ENCODE data around the gene ZC3H8.

DNA sequence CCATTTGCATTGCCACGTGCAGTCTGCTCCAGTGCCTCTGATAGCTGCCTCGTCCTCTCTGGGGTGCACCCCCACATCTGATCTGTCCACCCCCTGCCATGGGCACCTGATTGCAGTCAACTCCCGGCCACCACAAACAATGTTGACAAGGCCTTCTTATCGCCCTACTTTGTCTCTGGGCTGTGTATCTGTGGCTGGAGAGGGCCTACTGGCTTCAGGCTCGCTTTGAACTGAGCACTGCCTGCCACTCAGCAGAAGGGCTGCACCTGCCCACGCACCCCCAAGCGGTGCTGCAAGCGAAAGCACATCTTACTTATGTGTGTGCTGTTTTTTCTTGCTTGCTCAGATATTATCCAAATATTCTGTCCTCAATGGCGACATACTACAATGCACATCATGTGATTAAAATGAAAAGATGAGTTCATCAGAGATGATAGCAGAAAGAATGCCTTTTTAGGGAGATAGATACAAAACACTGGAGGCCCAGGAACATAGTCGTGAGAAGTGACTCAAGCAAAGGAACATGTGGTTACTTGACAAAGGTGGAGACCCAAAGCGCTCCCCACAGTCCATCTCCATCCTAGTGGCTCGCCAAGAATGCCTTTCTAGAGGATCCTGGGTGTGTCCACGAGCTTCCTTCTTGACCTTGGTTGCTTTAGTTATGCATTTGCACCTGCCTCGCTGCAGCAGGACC, 87.9 kb downstream of the ZC3H8 start:
- TF ChIP-seq, protein P1, sequence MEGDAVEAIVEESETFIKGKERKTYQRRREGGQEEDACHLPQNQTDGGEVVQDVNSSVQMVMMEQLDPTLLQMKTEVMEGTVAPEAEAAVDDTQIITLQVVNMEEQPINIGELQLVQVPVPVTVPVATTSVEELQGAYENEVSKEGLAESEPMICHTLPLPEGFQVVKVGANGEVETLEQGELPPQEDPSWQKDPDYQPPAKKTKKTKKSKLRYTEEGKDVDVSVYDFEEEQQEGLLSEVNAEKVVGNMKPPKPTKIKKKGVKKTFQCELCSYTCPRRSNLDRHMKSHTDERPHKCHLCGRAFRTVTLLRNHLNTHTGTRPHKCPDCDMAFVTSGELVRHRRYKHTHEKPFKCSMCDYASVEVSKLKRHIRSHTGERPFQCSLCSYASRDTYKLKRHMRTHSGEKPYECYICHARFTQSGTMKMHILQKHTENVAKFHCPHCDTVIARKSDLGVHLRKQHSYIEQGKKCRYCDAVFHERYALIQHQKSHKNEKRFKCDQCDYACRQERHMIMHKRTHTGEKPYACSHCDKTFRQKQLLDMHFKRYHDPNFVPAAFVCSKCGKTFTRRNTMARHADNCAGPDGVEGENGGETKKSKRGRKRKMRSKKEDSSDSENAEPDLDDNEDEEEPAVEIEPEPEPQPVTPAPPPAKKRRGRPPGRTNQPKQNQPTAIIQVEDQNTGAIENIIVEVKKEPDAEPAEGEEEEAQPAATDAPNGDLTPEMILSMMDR (IDR thresholded peaks at IDR 0.05; ENCODE audit: borderline replicate concordance, extremely low read depth, low read length, poor library complexity, severe bottlenecking): no peak
- TF ChIP-seq EZH2 (IDR thresholded peaks at IDR 0.05; ENCODE audit: borderline replicate concordance, low read depth, low read length, severe bottlenecking): no peak
